PFSK-1 (cell line): ENCODE data around the gene PSMC3IP.

Experiments
- FOXP2 ChIP-seq: optimal IDR thresholded peaks from 2 replicates; pipeline ENCODE3; 2011; ENCODE audit warnings: borderline replicate concordance, control low read depth, inconsistent platforms; ENCODE audit not compliant: insufficient read depth; ENCODE audit errors: extremely low read length, extremely low read depth
- POLR2AphosphoS5 ChIP-seq: IDR thresholded peaks from 2 replicates; pipeline ENCODE4 v1.6.1; 2012; ENCODE audit warnings: low read depth, mild to moderate bottlenecking, control low read depth, low read length, moderate library complexity
- SIN3A ChIP-seq: IDR thresholded peaks from 2 replicates; pipeline ENCODE4 v1.6.1; 2012; ENCODE audit warnings: mild to moderate bottlenecking, low read length, moderate library complexity, borderline replicate concordance; ENCODE audit not compliant: insufficient read depth
- TAF1 ChIP-seq: IDR thresholded peaks from 2 replicates; pipeline ENCODE4 v1.6.1; 2012; ENCODE audit warnings: low read length, control low read depth, borderline replicate concordance; ENCODE audit not compliant: insufficient read depth
- TF ChIP-seq, protein P1 (sequence below), 2 experiments: IDR thresholded peaks; 2 replicates each; pipeline versions ENCODE4 v1.6.1 to v1.8.0; 2011 to 2012; ENCODE audit warnings: low read depth in 2 of 2, low read length in 2 of 2, control low read depth in 1 of 2, inconsistent platforms in 1 of 2, mild to moderate bottlenecking in 1 of 2, moderate library complexity in 1 of 2; ENCODE audit not compliant: insufficient read depth in 1 of 2

The PSMC3IP gene

DNA sequence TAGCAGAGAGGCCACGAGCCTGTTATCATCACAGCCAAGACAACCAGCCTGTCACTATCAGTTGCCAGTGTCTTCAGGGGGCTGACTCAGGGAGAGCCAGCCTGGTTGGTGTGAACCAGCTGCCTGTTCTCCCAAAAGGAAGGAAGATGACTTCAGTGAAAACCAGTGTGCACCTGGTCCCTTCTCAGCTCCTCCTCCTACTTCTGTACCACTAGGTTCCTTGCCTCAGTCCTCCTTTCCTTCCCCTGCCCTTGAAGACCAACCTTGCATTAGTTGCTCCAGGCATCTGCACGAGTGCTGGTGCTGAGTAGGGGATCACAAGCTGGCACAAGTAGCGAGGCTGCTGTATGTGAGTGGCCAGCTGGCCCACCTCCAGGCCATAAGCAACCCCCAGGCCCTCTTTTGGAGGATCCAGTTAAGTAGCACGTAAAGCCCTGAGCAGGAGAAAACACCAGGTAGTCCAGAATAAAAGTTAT is 40.5 kb upstream of the PSMC3IP start:
- no peak for TF ChIP-seq FOXP2
- no peak for TF ChIP-seq TAF1
- TF ChIP-seq, protein P1, sequence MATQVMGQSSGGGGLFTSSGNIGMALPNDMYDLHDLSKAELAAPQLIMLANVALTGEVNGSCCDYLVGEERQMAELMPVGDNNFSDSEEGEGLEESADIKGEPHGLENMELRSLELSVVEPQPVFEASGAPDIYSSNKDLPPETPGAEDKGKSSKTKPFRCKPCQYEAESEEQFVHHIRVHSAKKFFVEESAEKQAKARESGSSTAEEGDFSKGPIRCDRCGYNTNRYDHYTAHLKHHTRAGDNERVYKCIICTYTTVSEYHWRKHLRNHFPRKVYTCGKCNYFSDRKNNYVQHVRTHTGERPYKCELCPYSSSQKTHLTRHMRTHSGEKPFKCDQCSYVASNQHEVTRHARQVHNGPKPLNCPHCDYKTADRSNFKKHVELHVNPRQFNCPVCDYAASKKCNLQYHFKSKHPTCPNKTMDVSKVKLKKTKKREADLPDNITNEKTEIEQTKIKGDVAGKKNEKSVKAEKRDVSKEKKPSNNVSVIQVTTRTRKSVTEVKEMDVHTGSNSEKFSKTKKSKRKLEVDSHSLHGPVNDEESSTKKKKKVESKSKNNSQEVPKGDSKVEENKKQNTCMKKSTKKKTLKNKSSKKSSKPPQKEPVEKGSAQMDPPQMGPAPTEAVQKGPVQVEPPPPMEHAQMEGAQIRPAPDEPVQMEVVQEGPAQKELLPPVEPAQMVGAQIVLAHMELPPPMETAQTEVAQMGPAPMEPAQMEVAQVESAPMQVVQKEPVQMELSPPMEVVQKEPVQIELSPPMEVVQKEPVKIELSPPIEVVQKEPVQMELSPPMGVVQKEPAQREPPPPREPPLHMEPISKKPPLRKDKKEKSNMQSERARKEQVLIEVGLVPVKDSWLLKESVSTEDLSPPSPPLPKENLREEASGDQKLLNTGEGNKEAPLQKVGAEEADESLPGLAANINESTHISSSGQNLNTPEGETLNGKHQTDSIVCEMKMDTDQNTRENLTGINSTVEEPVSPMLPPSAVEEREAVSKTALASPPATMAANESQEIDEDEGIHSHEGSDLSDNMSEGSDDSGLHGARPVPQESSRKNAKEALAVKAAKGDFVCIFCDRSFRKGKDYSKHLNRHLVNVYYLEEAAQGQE (IDR thresholded peaks at IDR 0.05; ENCODE audit: insufficient read depth in 1 of 2, low read depth in 2 of 2, low read length in 2 of 2) = no peak
- no peak for TF ChIP-seq POLR2AphosphoS5
- TF ChIP-seq SIN3A = no peak

DNA sequence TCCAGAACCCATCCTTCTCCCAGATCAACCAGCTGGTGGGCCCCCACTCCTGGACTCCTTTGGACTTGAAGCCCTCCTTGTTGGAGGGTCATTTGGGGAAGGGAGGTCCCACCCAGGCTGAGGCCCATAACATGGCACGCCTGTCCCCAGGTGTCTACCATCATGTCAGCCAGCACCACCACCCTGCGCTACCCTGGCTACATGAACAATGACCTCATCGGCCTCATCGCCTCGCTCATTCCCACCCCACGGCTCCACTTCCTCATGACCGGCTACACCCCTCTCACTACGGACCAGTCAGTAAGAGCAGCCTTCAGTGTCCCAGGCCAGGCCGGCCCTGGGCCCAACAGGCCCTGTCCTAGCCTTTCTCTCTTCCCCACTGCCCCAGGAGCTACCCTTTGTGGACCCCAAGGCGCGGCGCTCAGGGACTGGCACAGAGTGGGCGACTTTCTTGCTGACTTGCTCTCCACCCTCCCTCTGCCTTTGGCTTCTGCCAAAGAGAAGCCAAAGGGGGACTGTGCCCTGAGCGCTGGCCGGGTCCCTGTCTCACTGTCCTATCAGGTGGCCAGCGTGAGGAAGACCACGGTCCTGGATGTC is 36.3 kb upstream of the PSMC3IP start:
- TF ChIP-seq FOXP2 = no peak
- TF ChIP-seq POLR2AphosphoS5 = no peak
- no peak for TF ChIP-seq TAF1

DNA sequence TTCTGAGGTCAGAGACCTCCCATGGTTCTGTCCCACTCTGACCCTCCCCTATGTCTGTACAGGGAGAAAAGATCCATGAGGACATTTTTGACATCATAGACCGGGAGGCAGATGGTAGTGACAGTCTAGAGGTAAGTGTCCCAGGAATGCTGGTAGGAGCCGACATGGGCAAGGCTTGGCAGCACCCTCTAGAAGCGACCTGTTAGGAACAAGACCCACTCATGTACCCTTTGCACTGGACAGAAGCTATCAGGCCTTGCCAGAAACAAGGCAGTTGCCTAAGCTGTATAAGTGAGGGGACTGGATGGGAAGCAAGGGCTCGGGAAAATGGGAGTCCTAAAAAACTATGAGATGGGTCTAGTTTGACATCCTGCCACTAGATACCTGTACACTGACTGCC is 34.5 kb upstream of the PSMC3IP start:
- no peak for TF ChIP-seq TAF1
- TF ChIP-seq, protein P1 (IDR thresholded peaks at IDR 0.05; ENCODE audit: insufficient read depth in 1 of 2, low read depth in 2 of 2, low read length in 2 of 2) = no peak
- no peak for TF ChIP-seq FOXP2
- no peak; the same call in 1 of the 2 replicates for TF ChIP-seq POLR2AphosphoS5
- TF ChIP-seq SIN3A = no peak

DNA sequence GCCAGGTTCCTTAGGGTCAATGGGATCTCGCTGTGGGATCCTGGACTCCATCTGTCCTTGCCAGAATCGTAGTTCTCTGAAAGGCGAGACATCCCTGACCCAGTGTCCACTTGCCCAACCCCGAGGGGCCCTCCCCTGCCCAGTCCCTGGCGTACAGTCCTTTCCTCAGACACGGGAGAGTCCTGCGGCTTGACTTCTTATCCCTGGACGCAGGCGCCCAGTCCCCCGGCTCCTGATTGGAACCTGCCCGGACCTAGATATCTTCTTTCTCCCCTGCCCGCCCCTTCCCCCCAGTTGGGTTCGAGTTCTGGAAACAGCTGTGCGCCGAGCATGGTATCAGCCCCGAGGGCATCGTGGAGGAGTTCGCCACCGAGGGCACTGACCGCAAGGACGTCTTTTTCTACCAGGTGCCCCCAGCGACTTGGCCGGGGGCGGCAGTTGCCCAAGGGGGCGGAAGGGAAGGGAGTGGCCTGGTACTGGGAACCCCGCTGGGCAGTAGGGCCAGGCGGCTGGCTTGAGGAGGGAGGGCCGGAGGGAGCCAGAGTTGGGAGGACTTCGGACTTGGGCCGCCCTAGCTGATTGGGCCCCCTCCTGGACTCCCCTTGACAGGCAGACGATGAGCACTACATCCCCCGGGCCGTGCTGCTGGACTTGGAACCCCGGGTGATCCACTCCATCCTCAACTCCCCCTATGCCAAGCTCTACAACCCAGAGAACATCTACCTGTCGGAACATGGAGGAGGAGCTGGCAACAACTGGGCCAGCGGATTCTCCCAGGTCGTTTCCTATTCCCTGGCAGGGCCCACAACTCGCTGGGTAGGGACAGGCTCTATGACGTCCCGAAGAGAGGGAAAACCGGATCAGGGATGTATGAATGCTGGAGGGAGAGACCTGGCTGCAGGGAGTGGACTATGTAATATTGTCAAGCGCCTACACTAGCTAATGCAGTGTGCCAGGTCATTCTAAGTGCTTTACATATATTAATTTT is 32.6 kb upstream of the PSMC3IP start:
- TF ChIP-seq, protein P1 (IDR thresholded peaks at IDR 0.05; ENCODE audit: insufficient read depth in 1 of 2, low read depth in 2 of 2, low read length in 2 of 2) = peak in 1 of 2 experiments; percentile 47; a peak in 1 of 4 replicates

DNA sequence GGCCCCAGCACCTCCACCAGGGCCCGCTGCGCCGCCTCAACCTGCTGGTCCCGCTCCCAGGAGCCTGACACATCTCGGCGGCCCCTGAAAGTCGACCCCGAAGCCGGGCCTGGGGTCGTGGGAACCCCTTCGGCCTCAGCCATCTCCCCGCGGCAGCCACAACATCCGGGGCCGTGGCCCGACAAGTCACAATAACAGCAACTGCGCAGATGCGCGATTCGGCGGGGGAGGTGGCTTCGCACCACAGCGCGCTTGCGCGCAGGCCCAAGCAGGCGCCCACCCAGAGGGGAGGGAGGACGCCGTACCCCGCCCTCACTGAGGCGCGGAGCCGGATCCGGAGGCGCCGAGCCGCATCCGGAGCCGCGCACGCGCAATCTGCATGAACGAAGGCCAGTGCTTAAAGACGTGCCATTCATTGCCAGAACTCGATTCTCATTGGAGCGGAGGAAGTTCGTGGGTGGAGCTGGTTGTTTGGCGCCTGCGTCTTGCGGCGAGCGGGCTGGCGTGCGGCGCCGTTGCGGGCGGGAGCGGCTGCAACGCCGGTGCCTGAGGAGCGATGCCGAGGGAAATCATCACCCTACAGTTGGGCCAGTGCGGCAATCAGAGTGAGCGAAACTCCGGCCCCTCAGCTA is 31.8 kb upstream of the PSMC3IP start, which contains the start of the genes RETREG3 and TUBG1:
TSS of gene RETREG3 (minus strand) at position 193 of the 632 bp plus-strand sequence. CDS start at position 143, 50 bp downstream.
TSS of gene TUBG1 (plus strand) at position 502 of the 632 bp plus-strand sequence. CDS start at position 557, 55 bp downstream.
- TF ChIP-seq, protein P1 (IDR thresholded peaks at IDR 0.05; ENCODE audit: insufficient read depth in 1 of 2, low read depth in 2 of 2, low read length in 2 of 2) = peak in 1 of 2 experiments; percentile 16; a peak in 2 of 4 replicates
- TF ChIP-seq FOXP2 = peak; percentile 84
- TF ChIP-seq SIN3A = no peak
- TF ChIP-seq TAF1 = peak; percentile 83; the same call in 1 of the 2 replicates
- peak; percentile 94 for TF ChIP-seq POLR2AphosphoS5
